ENCODE measurements around the gene NELFE. TPM values are rescaled to one million over a fixed set of nuclear protein-coding genes. Genes with fewer than 3 reads are reported as not detected.

NELFE gene
- total and polyA plus RNA-seq, 2 of the 13 experiments (the other 11 are each of a cell fraction or from before 2014, with no cell fraction given) = 51.3 to 69.8 TPM

- TF ChIP-seq ZBTB46 (CRISPR knock-in tag; IDR thresholded peaks at IDR 0.05; ENCODE audit: borderline replicate concordance) = 0 out of 2 replicates have a peak, but pooled peaks have one; percentile 37
- no peak for TF ChIP-seq ONECUT2 (CRISPR knock-in tag; IDR thresholded peaks at IDR 0.05)
- TF ChIP-seq ZFX (CRISPR knock-in tag; IDR thresholded peaks at IDR 0.05; ENCODE audit: low read depth) = peak; percentile 38
- TF ChIP-seq LBX2 (CRISPR knock-in tag; IDR thresholded peaks at IDR 0.05; ENCODE audit: borderline replicate concordance) = no peak
- no peak for TF ChIP-seq MXD3 (CRISPR knock-in tag; IDR thresholded peaks at IDR 0.05)
- 0 out of 2 replicates have a peak, but pooled peaks have one; percentile 49 for TF ChIP-seq ZNF782 (CRISPR knock-in tag; IDR thresholded peaks at IDR 0.05; ENCODE audit: borderline replicate concordance)
- no peak for TF ChIP-seq CSRNP1 (CRISPR knock-in tag; IDR thresholded peaks at IDR 0.05)
- TF ChIP-seq MTF1 (CRISPR knock-in tag; IDR thresholded peaks at IDR 0.05) = no peak
- TF ChIP-seq ZBTB20 (CRISPR knock-in tag; IDR thresholded peaks at IDR 0.05; ENCODE audit: borderline replicate concordance, low read depth) = no peak
- TF ChIP-seq BHLHE40 (IDR thresholded peaks at IDR 0.05; ENCODE audit: low read length) = no peak
- no peak for TF ChIP-seq NR0B2 (CRISPR knock-in tag; IDR thresholded peaks at IDR 0.05)
- no peak for TF ChIP-seq SNAI1 (CRISPR knock-in tag; IDR thresholded peaks at IDR 0.05; ENCODE audit: borderline replicate concordance)
- TF ChIP-seq TSC22D2 (CRISPR knock-in tag; IDR thresholded peaks at IDR 0.05; ENCODE audit: borderline replicate concordance) = no peak
- no peak for TF ChIP-seq GZF1 (CRISPR knock-in tag; IDR thresholded peaks at IDR 0.05)
- TF ChIP-seq KDM1A (CRISPR knock-in tag; IDR thresholded peaks at IDR 0.05) = no peak
- TF ChIP-seq ZNF839 (CRISPR knock-in tag; IDR thresholded peaks at IDR 0.05; ENCODE audit: borderline replicate concordance) = no peak
- TF ChIP-seq MTF2 (CRISPR knock-in tag; IDR thresholded peaks at IDR 0.05; ENCODE audit: borderline replicate concordance) = no peak
- TF ChIP-seq NKX3-1 (CRISPR knock-in tag; IDR thresholded peaks at IDR 0.05) = 0 out of 2 replicates have a peak, but pooled peaks have one; percentile 64
- no peak for TF ChIP-seq MYNN (CRISPR knock-in tag; IDR thresholded peaks at IDR 0.05; ENCODE audit: low read depth)
- no peak; the same call in 1 of the 2 replicates for TF ChIP-seq ZNF746 (CRISPR knock-in tag; IDR thresholded peaks at IDR 0.05)
- TF ChIP-seq PBX3 (CRISPR knock-in tag; IDR thresholded peaks at IDR 0.05; ENCODE audit: borderline replicate concordance) = no peak
- TF ChIP-seq DRAP1 (CRISPR knock-in tag; IDR thresholded peaks at IDR 0.05) = no peak
- no peak for TF ChIP-seq HCFC1 (IDR thresholded peaks at IDR 0.05; ENCODE audit: low read depth, low read length)
Measured at GRCh38 chr6:31927863-31928671, 30.7 kb downstream of the NELFE start (continued).
